LNCaP clone FGC (cell line): ENCODE results near the gene BEGAIN.

Experiments used
- DNase-seq: peaks from one replicate; pipeline ENCODE4 v3.0.0-alpha.2; 2011; ENCODE audit warnings: low read depth
- H3K4me3 ChIP-seq: 2 replicates; pipeline ENCODE4 v1.5.1; 2011; ENCODE audit warnings: mild to moderate bottlenecking, low read depth, low read length, control low read depth
- TF ChIP-seq, protein P1 (sequence below): IDR thresholded peaks from 2 replicates; pipeline ENCODE4 v1.5.1; 2012; ENCODE audit warnings: mild to moderate bottlenecking; ENCODE audit not compliant: control insufficient read depth, insufficient read depth; ENCODE audit errors: extremely low read depth

BEGAIN gene

DNA sequence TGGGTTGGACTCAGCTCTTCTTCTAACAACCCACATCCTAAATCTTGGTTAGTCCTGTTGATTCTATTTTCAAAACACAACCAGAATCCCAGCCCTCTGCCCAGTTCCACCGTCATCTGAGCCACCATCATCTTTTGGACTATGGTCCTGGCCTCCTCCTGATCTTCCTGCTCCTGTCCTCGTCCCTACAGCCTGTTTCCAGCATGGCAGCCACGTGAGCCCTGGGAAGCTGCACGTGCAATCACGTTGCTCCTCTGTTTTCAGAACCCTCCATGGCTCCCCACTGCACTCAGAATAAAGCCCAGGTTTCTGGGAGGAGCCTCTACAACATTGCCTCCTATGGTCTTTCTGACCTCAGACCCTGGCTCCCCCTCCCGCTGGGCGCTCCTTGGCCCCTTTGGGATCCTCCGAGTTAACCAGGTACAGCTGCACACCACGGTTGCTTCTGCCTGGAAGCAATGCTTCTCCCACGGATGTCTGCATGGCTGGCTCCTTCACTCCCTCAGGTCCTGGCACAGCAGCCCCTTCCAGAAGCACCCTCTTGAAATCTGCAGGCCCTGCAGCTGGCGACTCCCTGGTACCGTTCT is 44.5 kb downstream of the BEGAIN start:
- no peak overlapping the region for H3K4me3 ChIP-seq
- no peak for DNase-seq
- TF ChIP-seq, protein P1, sequence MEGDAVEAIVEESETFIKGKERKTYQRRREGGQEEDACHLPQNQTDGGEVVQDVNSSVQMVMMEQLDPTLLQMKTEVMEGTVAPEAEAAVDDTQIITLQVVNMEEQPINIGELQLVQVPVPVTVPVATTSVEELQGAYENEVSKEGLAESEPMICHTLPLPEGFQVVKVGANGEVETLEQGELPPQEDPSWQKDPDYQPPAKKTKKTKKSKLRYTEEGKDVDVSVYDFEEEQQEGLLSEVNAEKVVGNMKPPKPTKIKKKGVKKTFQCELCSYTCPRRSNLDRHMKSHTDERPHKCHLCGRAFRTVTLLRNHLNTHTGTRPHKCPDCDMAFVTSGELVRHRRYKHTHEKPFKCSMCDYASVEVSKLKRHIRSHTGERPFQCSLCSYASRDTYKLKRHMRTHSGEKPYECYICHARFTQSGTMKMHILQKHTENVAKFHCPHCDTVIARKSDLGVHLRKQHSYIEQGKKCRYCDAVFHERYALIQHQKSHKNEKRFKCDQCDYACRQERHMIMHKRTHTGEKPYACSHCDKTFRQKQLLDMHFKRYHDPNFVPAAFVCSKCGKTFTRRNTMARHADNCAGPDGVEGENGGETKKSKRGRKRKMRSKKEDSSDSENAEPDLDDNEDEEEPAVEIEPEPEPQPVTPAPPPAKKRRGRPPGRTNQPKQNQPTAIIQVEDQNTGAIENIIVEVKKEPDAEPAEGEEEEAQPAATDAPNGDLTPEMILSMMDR = no peak

DNA sequence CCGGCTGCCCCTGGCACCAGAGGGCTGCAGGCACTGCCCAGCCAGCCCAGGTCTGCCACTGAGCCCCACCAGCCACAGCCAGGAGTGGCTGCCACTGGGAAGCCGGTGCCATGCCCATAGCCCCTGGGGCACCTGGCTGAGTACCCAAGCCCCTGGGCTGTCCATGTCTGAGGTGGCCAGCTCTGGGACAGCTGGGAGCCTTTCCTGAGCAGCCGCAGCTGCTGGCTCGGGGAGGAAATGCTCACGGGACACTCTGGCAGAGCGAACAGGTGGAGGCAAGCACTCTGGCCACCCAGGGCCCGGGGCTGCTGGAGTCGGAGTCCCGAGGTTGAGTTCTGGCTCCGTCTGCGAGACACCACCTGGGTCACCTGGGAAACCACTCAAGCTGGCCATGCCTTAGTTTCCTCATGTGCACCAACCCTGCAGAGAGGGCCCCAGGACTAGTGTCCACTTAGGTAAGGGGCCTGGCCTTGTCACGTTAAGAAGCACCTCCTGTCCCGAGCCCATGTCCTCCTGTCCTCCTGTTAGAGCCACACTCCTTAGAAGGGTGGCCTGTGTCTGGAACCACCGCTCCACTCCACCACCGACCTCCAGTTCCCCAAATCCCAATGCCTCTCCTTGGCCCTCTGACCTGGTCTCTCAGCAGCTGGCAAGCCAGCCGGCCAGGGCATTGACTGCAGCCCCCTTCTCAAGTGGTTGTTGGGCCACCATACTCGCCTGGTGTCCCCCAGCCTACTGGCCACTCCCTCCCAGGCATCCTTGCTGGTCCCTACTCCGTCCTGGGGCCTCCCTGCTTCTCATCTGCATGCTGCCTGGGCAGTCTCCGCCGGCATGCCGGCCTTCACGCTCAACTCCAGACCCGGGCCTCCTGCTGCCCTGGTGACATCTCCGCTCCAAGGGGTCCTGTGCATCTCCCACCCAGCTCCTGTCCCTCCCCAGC is 45.3 kb downstream of the BEGAIN start:
- DNase-seq = no peak
- H3K4me3 ChIP-seq = no peak overlapping the region
- TF ChIP-seq, protein P1 = no peak

DNA sequence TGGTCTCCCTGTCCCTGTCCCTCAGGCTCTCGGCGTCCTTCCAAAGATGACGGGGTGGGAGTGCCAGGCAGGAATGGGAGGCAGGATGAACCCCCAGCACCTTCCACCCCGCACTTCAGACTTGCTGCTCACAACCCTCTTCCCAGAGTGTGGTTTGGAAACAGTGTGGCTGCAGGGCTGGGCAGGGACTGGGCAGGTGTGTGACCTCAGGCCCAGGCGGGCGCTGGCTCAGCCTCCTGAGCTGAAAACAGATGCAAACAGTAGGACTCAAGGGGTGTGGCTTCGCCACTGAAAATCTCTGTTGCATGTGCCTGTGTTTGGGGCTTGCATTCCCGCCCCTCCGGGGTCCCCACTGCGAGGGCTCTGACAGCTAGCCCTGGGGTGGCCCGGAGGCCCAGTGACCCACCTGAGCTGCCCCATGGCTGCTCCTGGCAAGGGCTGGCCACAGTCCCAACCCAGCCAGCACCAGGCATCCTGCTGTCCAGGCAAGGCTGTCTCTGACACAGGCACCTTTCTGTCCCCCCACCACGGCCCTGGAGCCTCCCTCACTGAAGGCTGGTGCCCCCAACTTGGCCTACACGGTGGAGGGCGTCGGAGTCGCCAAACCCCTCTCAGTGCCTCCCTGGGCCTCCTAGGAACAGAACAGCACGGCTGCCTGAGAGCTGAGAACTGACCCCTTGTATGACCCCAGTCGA is 46.1 kb downstream of the BEGAIN start:
- no peak overlapping the region for H3K4me3 ChIP-seq
- no peak for DNase-seq
- TF ChIP-seq, protein P1 = no peak

DNA sequence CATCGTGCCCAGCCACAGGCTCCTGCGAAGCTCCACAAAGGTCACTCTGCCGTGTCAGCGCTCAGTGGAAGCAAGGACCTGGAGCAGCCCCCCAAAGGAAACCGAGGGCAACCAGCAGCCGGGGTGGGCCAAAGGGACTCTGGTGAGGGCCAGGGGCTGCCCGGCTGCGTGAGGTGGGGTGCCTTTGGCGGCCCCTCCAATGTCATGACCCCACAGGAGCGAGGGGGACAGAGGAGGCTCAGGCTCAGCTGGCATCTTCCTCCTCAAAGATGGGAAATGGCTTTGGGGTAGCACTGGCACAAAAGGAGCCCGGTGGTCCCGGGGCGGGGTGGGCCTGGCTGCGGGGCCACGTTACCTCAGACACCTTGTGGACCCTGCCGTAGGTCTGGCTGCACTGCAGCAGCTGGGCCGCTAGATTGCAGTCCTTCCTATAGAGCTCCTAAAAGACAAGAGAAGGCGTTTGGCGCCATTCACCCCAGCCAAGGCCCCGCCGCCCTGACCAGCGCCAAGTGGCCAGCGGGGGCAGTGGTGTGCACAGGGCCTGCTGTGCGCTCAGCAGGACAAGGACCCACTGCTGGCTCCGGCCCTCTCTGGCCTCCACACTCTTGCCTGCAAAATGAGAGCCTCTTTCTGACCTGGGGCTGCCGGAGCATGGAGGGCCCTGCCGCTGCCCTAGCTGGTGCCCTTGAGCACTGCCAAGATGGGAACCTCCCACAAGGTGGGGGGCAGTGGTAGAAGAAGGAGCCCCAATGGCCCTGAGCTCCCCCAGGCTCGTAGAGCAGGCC is 46.9 kb downstream of the BEGAIN start:
- H3K4me3 ChIP-seq = no peak overlapping the region
- DNase-seq = no peak
- TF ChIP-seq, protein P1 = peak; percentile 34; the same call in 1 of the 2 replicates

DNA sequence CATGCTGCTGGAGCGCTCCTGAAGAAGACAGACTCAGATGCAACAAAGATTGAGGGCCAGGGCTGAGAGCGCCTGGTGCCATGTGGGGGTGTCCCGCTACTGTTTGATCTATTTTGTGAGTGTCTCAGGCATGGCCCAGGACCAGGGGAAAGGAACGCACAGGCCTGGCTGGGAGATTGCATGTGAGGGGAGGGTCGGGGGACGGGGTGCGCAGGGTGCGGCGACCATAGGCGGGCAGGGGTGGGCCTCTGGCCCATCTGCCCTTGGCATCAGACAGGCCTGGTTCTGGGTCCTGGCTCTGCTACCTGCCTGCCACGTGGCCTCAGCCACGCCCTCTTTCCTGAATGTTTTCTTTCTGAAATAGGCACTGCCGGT is 47.5 kb downstream of the BEGAIN start:
- no peak overlapping the region for H3K4me3 ChIP-seq
- no peak for DNase-seq
- TF ChIP-seq, protein P1 = no peak

DNA sequence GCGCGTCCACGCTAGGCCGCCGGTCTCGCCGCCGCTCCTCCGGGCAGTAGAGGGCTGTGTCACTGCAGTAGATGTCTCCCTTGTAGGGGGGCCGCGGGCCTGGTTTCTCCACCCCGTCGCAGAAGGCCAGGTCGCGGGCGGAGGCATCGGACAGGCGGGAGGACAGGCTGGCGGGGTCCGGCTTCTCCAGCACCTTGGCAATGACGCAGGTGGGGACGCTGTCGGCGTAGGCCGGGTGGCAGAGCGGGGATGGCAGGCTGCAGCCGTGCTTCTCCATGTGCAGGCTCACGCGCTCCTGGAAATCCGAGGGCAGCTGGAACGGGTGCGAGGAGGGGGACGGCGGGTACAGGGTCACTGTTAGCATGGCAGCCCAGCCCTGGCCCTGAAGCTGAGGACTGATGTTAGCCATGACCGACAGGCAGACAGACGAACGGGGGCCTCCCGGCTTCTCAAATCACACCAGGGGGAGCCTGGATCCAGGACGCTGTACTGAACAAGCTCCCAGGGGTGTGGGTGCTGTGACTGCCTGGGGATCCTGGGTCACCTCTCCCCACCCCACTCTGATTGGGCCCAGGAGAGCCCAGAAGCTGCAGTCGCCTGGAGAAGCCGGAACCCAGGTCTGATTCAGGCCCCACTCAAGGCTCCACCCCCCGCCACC is 48.1 kb downstream of the BEGAIN start:
- DNase-seq = no peak
- no peak overlapping the region for H3K4me3 ChIP-seq

More for the DNA sequence above, 48.1 kb downstream of the BEGAIN start:
- TF ChIP-seq, protein P1 = no peak
